Activated T-cell treated with anti-CD3 and anti-CD28 coated beads, Interleukin-2, amount 50 U/mL, for 24 hours (primary cell): Measurements from ENCODE around the gene THY1.
"Not testable (repeated sequence)": the region's sequence is repeated elsewhere in the genome, so short reads cannot be mapped to it uniquely, and the experiment has no call there.

Experiments
- DNase-seq: peaks from one replicate; pipeline ENCODE4 v3.0.0-alpha.2; 2020
- H3K27ac Mint-ChIP-seq: 2 replicates; pipeline ENCODE4 v1.8.0; 2020; ENCODE audit warnings: mild to moderate bottlenecking, mixed read lengths
- H3K27me3 Mint-ChIP-seq: 2 replicates; pipeline ENCODE4 v1.8.0; 2020; ENCODE audit warnings: mixed read lengths
- H3K36me3 Mint-ChIP-seq: 2 replicates; pipeline ENCODE4 v1.8.0; 2020; ENCODE audit warnings: low read depth, mixed read lengths
- H3K4me1 Mint-ChIP-seq: 2 replicates; pipeline ENCODE4 v1.8.0; 2020; ENCODE audit warnings: low read depth, mixed read lengths
- H3K4me3 Mint-ChIP-seq: 2 replicates; pipeline ENCODE4 v1.8.0; 2020; ENCODE audit warnings: mild to moderate bottlenecking, moderate library complexity, mixed read lengths
- H3K9me3 Mint-ChIP-seq: 2 replicates; pipeline ENCODE4 v1.8.0; 2020; ENCODE audit warnings: mixed read lengths

THY1 gene

GRCh38 chr11:119450590-119451326 lies 27.8 kb upstream of the THY1 start:
- Mint-ChIP-seq H3K4me3 (no peak overlapping the region), H3K9me3 (no peaks in the 10 kb centered on the region), H3K4me1 (no peaks in the 10 kb centered on the region), H3K27ac (no peak overlapping the region), H3K36me3 (no peaks in the 10 kb centered on the region), H3K27me3 (peaks cover 55% of the 10 kb centered on the region)
- no peak for DNase-seq

GRCh38 chr11:119449498-119449897 lies 26.5 kb upstream of the THY1 start:
- Mint-ChIP-seq H3K27ac (no peak overlapping the region), H3K4me1 (no peaks in the 10 kb centered on the region), H3K9me3 (no peaks in the 10 kb centered on the region), H3K36me3 (no peaks in the 10 kb centered on the region), H3K27me3 (peaks cover 58% of the 10 kb centered on the region), H3K4me3 (no peak overlapping the region)
- DNase-seq = no peak

- H3K27me3 Mint-ChIP-seq = peaks cover 59% of the 10 kb centered on the region
These were observed 25.4 kb upstream of the THY1 start for GRCh38 chr11:119448380-119448779.

DNA sequence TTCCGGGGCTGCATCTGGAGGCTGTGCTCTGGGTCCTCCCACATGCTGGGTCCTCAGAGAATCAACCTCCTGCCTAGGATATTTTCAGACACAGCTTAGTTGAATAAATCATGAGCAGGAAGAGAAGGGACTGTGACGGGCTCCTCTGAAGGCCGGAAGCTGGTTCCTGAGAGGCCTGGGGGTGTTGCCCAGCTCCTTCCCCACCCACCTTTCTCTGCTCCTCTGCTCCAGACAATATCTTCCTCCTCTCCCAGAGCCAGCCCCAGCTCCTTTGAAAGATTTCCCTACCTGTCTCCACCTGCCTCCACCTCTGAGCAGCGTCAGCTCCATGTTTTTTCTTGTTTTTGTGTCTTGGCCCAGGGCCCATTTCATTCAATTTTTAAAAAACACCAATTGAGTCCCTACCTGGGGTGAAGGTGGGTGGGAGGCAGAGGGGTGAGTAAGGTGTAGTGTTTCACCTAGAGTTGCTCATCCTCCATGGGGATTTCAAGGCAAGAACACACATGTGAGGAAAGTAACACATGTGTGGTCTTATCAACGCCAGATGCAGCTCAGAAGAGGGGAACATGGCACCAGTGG lies 24.8 kb upstream of the THY1 start:
- no peaks in the 10 kb centered on the region for H3K4me1 Mint-ChIP-seq
- no peak overlapping the region for H3K27ac Mint-ChIP-seq
- no peaks in the 10 kb centered on the region for H3K36me3 Mint-ChIP-seq
- DNase-seq = no peak
- no peaks in the 10 kb centered on the region for H3K9me3 Mint-ChIP-seq
- peaks cover 55% of the 10 kb centered on the region for H3K27me3 Mint-ChIP-seq
- no peak overlapping the region for H3K4me3 Mint-ChIP-seq

More at GRCh38 chr11:119448380-119448779, 25.4 kb upstream of the THY1 start:
- H3K36me3 Mint-ChIP-seq = no peaks in the 10 kb centered on the region
- no peak overlapping the region for H3K4me3 Mint-ChIP-seq
- no peaks in the 10 kb centered on the region for H3K9me3 Mint-ChIP-seq
- no peak for DNase-seq
- no peaks in the 10 kb centered on the region for H3K4me1 Mint-ChIP-seq
- H3K27ac Mint-ChIP-seq = no peak overlapping the region

- Mint-ChIP-seq H3K4me3 (no peak overlapping the region), H3K4me1 (peaks cover 1% of the 10 kb centered on the region), H3K27ac (no peak overlapping the region), H3K27me3 (peaks cover 54% of the 10 kb centered on the region), H3K36me3 (no peaks in the 10 kb centered on the region), H3K9me3 (no peaks in the 10 kb centered on the region)
- DNase-seq = no peak
These were observed 24.1 kb upstream of the THY1 start for GRCh38 chr11:119446871-119447663.

DNA sequence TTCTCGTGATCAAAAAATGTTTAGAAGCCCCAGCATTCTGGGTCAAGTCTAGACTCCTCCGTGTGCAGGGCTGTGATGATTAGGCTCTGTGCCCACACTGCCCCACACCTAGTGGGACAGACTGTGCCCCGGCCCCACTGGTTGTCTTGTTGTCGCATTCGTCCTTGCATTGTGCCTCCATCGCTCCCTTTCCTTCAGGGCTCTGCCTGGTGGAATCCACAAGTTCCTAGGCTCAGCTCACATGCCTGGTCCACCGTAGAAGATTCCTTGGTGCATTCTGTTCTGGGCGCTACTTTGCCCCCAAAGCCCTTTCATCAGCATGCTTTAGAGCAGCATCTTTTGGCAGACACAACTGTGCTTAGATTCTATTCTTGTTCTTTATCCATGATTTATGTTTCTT lies 23.5 kb upstream of the THY1 start:
- Mint-ChIP-seq H3K27ac (no peak overlapping the region), H3K27me3 (peaks cover 47% of the 10 kb centered on the region), H3K9me3 (no peaks in the 10 kb centered on the region), H3K4me3 (no peak overlapping the region), H3K36me3 (no peaks in the 10 kb centered on the region), H3K4me1 (peaks cover 2% of the 10 kb centered on the region)
- DNase-seq = no peak

DNA sequence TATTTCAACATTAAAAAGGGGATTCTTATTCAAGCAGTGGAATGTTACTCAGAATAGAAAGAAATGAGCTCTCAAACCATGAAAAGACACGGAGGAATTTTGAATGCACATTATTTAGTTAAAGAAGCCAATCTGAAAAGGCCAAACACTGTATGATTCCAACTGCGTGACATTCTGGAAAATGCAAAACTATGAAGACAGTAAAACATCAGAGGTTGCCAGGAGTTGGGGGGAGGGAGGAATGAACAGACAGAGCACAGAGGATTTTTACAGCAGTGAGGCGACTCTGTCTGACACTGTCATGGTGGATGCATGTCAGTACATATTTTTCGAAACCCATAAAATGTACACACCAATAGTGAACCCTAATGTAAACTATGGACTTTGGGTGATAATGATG lies 22.9 kb upstream of the THY1 start:
- Mint-ChIP-seq H3K9me3 (no peaks in the 10 kb centered on the region), H3K4me3 (no peak overlapping the region), H3K36me3 (no peaks in the 10 kb centered on the region), H3K27me3 (peaks cover 44% of the 10 kb centered on the region), H3K27ac (no peak overlapping the region), H3K4me1 (peaks cover 7% of the 10 kb centered on the region)
- no peak for DNase-seq

DNA sequence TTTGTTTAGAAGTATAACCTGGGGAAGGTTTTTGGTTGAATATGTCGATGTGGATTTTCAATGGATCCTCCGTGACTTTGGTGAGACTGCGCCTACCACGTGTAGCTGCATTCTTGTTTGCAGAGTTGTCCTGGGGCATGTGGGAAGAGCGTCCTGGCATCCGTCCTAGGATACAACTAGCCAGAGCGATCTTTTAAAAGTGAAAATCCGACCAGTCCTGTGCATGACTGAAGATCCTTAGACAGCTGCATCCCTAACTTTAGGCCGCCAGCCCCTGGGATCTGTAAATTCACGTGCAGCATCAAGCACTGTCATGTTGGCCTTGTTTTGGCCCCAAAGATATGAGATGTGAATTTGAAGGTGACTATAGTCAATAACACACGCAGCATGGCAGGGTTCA lies 22.4 kb upstream of the THY1 start:
- H3K27me3 Mint-ChIP-seq = peaks cover 40% of the 10 kb centered on the region
- no peak for DNase-seq
- H3K9me3 Mint-ChIP-seq = no peaks in the 10 kb centered on the region
- peaks cover 12% of the 10 kb centered on the region for H3K4me1 Mint-ChIP-seq
- no peak overlapping the region for H3K27ac Mint-ChIP-seq
- no peaks in the 10 kb centered on the region for H3K36me3 Mint-ChIP-seq
- no peak overlapping the region for H3K4me3 Mint-ChIP-seq

DNA sequence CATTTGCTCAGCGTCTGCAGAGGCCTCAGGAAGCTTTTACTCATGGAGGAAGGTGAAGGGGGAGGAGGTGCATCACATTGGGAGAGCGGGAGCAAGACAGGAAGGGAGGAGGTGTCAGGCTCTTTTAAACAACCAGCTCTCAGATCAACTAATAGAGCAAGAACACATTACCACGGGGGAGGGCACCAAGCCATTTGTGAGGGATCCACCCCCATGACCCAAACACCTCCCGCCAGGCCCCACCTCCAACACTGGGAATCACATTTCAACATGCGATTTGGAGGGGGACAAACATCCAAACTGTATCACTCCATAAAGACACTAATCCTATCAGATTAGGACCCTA lies 18.9 kb upstream of the THY1 start:
- H3K4me3 Mint-ChIP-seq = no peak overlapping the region
- H3K27me3 Mint-ChIP-seq = peaks cover 42% of the 10 kb centered on the region
- H3K27ac Mint-ChIP-seq = no peak overlapping the region
- no peak for DNase-seq
- H3K4me1 Mint-ChIP-seq = peaks cover 12% of the 10 kb centered on the region
- peaks cover 3% of the 10 kb centered on the region for H3K9me3 Mint-ChIP-seq
- no peaks in the 10 kb centered on the region for H3K36me3 Mint-ChIP-seq

DNA sequence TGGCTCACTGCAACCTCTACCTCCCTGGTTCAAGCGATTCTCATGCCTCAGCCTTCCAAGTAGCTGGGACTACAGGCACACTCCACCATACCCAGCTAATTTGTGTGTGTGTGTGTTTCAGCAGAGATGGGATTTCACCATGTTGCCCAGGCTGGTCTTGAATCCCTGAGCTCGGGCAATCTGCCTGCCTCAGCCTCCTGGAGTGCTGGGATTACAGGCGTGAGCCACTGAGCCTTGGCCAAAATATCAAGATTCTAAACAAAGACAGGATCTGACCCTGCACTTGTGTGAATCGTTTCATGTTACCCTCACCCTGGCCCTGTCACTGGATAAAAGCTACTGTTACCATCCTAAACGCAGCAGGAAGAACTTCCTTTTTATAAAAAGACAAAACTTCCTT lies 15.6 kb upstream of the THY1 start:
- Mint-ChIP-seq H3K27me3 (peaks cover 43% of the 10 kb centered on the region), H3K4me3 (no peak overlapping the region), H3K9me3 (peaks cover 7% of the 10 kb centered on the region), H3K4me1 (peaks cover 12% of the 10 kb centered on the region), H3K36me3 (no peaks in the 10 kb centered on the region), H3K27ac (no peak overlapping the region)
- no peak for DNase-seq

DNA sequence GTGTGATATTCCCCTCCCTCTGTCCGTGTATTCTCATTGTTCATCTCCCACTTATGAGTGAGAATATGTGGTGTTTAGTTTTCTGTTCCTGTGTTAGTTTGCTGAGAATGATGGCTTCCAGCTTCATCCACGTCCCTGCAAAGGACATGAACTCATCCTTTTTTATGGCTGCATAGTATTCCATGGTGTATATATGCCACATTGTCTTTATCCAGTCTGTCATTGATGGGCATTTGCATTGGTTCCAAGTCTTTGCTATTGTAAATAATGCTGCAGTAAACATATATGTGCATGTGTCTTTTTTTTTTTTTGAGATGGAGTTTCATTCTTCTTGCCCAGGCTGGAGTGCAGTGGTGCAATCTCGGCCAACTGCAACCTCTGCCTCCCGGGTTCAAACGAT lies 14.5 kb upstream of the THY1 start:
- not testable (repeated sequence) for H3K27ac Mint-ChIP-seq
- H3K27me3 Mint-ChIP-seq = peaks cover 41% of the 10 kb centered on the region

DNA sequence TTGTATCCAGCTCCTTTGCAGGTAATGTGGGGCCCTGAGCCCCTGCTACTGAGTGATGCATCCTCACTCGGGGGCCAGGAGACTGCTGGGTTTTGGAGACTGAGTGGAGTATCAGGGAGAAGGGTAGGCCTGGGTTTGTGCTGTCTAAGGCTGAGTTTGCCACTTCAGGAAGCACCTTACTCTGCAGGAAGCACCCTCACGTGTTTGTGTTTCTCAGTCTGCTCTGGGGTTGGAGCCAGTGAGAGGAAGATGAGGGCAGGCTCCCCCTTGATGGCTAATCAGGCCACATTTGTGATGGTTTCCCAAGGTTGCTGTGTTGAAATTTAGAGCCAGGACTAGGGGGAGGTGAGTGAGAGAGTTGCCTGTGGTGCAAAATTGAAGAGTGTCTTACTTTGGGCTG lies 13.7 kb upstream of the THY1 start:
- Mint-ChIP-seq H3K9me3 (peaks cover 7% of the 10 kb centered on the region), H3K4me3 (no peak overlapping the region), H3K27ac (no peak overlapping the region), H3K36me3 (no peaks in the 10 kb centered on the region), H3K4me1 (peaks cover 11% of the 10 kb centered on the region), H3K27me3 (peaks cover 45% of the 10 kb centered on the region)
- no peak for DNase-seq

More for the DNA sequence above, 14.5 kb upstream of the THY1 start:
- H3K9me3 Mint-ChIP-seq, H3K36me3 Mint-ChIP-seq, DNase-seq, H3K4me3 Mint-ChIP-seq: not testable (repeated sequence)
- H3K4me1 Mint-ChIP-seq = peaks cover 11% of the 10 kb centered on the region

- Mint-ChIP-seq H3K27me3 (peaks cover 51% of the 10 kb centered on the region), H3K4me1 (peaks cover 7% of the 10 kb centered on the region), H3K4me3 (no peak overlapping the region), H3K27ac (no peak overlapping the region), H3K9me3 (peaks cover 7% of the 10 kb centered on the region), H3K36me3 (no peaks in the 10 kb centered on the region)
- DNase-seq = no peak
These were observed 13.1 kb upstream of the THY1 start for GRCh38 chr11:119436093-119436492.

GRCh38 chr11:119434591-119435330 lies 11.8 kb upstream of the THY1 start:
- no peak for DNase-seq
- H3K36me3 Mint-ChIP-seq = no peaks in the 10 kb centered on the region
- H3K27ac Mint-ChIP-seq = no peak overlapping the region
- no peak overlapping the region for H3K4me3 Mint-ChIP-seq
- peaks cover 57% of the 10 kb centered on the region for H3K27me3 Mint-ChIP-seq
- peaks cover 7% of the 10 kb centered on the region for H3K9me3 Mint-ChIP-seq
- H3K4me1 Mint-ChIP-seq = no peaks in the 10 kb centered on the region
